DND-41 (cell line): ENCODE measurements around the gene PTPRA.
"Not testable (repeated sequence)": the region's sequence is repeated elsewhere in the genome, so short reads cannot be mapped to it uniquely, and the experiment has no call there.

Source experiments
- ATAC-seq: fragments of 200-7000 bp; cut with Tn5 transposase; 3 replicates; pipeline ENCODE4 v1.9.1; 2021; ENCODE audit warnings: low read depth; ENCODE audit not compliant: insufficient read depth
- DNase-seq: peaks from one replicate; pipeline ENCODE4 v3.0.0-alpha.2; 2020
- H2AFZ ChIP-seq: 2 replicates; pipeline ENCODE4 v1.6.0; 2012; ENCODE audit warnings: low read depth, low read length
- H3K27ac ChIP-seq: 2 replicates; pipeline ENCODE4 v1.5.1; 2012; ENCODE audit warnings: low read length, inconsistent platforms
- H3K27me3 ChIP-seq: fragments of 200-600 bp; sonication (generic); 2 replicates; pipeline ENCODE4 v1.6.0; 2012; ENCODE audit warnings: low read length, mild to moderate bottlenecking, inconsistent platforms; ENCODE audit not compliant: insufficient read depth, poor library complexity
- H3K36me3 ChIP-seq: 2 replicates; pipeline ENCODE4 v1.5.1; 2012; ENCODE audit warnings: low read length, inconsistent platforms; ENCODE audit not compliant: insufficient read depth
- H3K4me1 ChIP-seq: 2 replicates; pipeline ENCODE4 v1.5.1; 2012; ENCODE audit warnings: mild to moderate bottlenecking, low read length; ENCODE audit not compliant: insufficient read depth
- H3K4me2 ChIP-seq: 2 replicates; pipeline ENCODE4 v1.6.0; 2012; ENCODE audit warnings: mild to moderate bottlenecking, moderate library complexity, low read length, inconsistent platforms; ENCODE audit not compliant: insufficient read depth
- H3K4me3 ChIP-seq, 2 experiments: fragments of 200-600 bp in 1 of 2; shearing (Covaris generic) in 1 of 2; 2 replicates each; pipeline ENCODE4 v1.5.1; 2012 to 2016; ENCODE audit warnings: inconsistent platforms in 2 of 2, low read length in 2 of 2, mild to moderate bottlenecking in 2 of 2, low read depth in 1 of 2, moderate library complexity in 1 of 2
- H3K79me2 ChIP-seq: 2 replicates; pipeline ENCODE4 v1.6.0; 2012; ENCODE audit warnings: low read length, inconsistent platforms; ENCODE audit not compliant: insufficient read depth
- H3K9ac ChIP-seq: 2 replicates; pipeline ENCODE4 v1.6.0; 2012; ENCODE audit warnings: low read depth, mild to moderate bottlenecking, inconsistent platforms, low read length, moderate library complexity
- H3K9me3 ChIP-seq: 2 replicates; pipeline ENCODE4 v1.5.1; 2012; ENCODE audit warnings: low read length, moderate library complexity, mild to moderate bottlenecking, inconsistent platforms; ENCODE audit not compliant: insufficient read depth, severe bottlenecking
- H4K20me1 ChIP-seq: 2 replicates; pipeline ENCODE4 v1.6.0; 2012; ENCODE audit warnings: low read length; ENCODE audit not compliant: insufficient read depth
- EZH2 ChIP-seq: IDR thresholded peaks from 3 replicates; pipeline ENCODE4 v1.6.1; 2012; ENCODE audit warnings: borderline replicate concordance, low read depth, mild to moderate bottlenecking, moderate library complexity, low read length, inconsistent platforms; ENCODE audit not compliant: severe bottlenecking
- TF ChIP-seq, protein P1 (sequence below): IDR thresholded peaks from 2 replicates; pipeline ENCODE4 v1.5.1; 2012; ENCODE audit warnings: borderline replicate concordance, low read length, moderate library complexity, mild to moderate bottlenecking; ENCODE audit not compliant: poor library complexity, severe bottlenecking; ENCODE audit errors: extremely low read depth

PTPRA gene

DNA sequence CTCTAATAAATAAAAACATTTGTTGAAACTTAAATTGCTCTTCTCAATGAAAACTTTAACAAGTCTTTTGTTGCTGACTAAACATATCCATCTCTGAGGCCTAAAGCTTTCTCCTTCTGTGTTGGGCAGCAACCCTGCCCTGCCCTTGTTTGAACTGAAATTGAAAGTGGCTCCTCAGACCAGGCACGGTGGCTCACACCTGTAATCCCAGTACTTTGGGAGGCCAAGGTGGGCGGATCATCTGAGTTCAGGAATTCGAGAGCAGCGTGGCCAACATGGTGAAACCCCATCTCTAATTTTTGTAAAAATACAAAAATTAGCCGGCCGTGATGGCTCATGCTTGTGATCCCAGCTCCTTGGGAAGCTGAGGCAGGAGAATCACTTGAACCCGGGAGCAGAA lies 140.9 kb downstream of the PTPRA start:
- Histone ChIP-seq H3K9me3 (no peaks in the 10 kb centered on the region), H3K4me1 (no peaks in the 10 kb centered on the region), H4K20me1 (no peaks in the 10 kb centered on the region), H3K9ac (no peak overlapping the region), H2AFZ (no peak overlapping the region), H3K27me3 (no peaks in the 10 kb centered on the region), H3K36me3 (peaks cover 48% of the 10 kb centered on the region), H3K4me2 (no peak overlapping the region), H3K4me3 (no peak overlapping the region), H3K27ac (no peak overlapping the region), H3K79me2 (no peaks in the 10 kb centered on the region)
- ATAC-seq (no peak), DNase-seq (no peak)
- no peak for TF ChIP-seq EZH2
- TF ChIP-seq, protein P1, sequence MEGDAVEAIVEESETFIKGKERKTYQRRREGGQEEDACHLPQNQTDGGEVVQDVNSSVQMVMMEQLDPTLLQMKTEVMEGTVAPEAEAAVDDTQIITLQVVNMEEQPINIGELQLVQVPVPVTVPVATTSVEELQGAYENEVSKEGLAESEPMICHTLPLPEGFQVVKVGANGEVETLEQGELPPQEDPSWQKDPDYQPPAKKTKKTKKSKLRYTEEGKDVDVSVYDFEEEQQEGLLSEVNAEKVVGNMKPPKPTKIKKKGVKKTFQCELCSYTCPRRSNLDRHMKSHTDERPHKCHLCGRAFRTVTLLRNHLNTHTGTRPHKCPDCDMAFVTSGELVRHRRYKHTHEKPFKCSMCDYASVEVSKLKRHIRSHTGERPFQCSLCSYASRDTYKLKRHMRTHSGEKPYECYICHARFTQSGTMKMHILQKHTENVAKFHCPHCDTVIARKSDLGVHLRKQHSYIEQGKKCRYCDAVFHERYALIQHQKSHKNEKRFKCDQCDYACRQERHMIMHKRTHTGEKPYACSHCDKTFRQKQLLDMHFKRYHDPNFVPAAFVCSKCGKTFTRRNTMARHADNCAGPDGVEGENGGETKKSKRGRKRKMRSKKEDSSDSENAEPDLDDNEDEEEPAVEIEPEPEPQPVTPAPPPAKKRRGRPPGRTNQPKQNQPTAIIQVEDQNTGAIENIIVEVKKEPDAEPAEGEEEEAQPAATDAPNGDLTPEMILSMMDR: no peak

DNA sequence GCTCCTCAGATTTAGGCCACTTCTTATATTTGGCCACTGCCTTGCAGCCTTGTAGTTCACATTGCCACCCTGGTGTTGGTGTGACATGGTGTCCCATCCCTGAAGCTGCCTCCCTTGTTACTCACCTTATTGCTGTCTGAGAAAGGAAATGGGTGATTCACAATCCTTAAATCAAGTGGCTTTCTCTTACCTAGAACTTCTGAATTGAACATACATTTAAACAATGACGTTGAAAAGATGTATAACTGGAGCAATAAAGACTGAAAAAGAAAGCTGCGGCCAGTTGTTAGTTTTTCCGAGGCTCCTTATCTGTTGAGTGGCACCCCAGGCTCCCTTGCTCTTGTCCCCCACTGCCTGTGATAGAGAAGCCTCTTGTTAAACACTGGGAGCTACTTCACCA lies 141.4 kb downstream of the PTPRA start:
- Histone ChIP-seq H3K36me3 (peaks cover 46% of the 10 kb centered on the region), H3K27me3 (no peaks in the 10 kb centered on the region), H3K9ac (no peak overlapping the region), H4K20me1 (no peaks in the 10 kb centered on the region), H3K27ac (no peak overlapping the region), H3K79me2 (no peaks in the 10 kb centered on the region), H3K4me3 (no peak overlapping the region), H3K9me3 (no peaks in the 10 kb centered on the region), H3K4me2 (no peak overlapping the region), H3K4me1 (no peaks in the 10 kb centered on the region), H2AFZ (no peak overlapping the region)
- TF ChIP-seq, protein P1: no peak
- no peak for TF ChIP-seq EZH2
- DNase-seq: no peak
- no peak for ATAC-seq

DNA sequence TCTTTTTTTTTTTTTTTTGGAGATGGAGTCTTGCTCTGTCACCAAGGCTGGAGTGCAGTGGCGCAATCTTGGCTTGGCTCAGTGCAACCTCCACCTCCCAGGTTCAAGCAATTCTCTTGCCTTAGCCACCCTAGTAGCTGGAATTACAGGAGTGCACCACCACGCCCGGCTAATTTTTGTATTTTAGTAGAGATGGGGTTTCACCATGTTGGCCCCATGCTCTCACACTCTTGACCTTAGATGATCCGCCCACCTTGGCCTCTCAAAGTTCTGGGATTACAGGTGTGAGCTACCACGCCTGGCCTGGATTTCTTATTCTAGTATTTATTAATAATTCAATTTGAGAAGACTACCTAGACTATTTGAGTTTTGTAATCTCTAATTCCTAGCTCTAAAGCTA lies 142.0 kb downstream of the PTPRA start:
- not testable (repeated sequence) for H3K9ac ChIP-seq, H4K20me1 ChIP-seq, ATAC-seq, H3K4me2 ChIP-seq, H3K27ac ChIP-seq, H3K27me3 ChIP-seq, H3K4me1 ChIP-seq, DNase-seq, H3K79me2 ChIP-seq, H3K9me3 ChIP-seq, H3K4me3 ChIP-seq, H2AFZ ChIP-seq
- H3K36me3 ChIP-seq: peaks cover 47% of the 10 kb centered on the region

DNA sequence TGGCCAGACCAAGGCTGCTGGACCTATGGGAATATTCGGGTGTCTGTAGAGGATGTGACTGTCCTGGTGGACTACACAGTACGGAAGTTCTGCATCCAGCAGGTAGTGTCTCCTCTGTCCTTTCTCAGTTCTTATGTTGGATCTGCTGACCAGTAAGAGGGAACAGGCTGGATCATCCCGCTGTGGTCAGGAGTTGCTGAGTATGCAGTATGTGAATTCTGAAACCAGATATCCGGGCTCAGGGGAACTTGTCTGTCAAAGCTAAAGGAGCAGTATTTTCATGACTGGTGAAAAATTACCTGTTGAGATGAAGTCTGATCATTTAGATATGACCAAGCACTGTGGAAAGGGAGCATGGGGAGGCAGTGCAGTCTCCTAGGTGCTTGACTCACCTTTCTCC lies 148.0 kb downstream of the PTPRA start:
- no peaks in the 10 kb centered on the region for H3K27me3 ChIP-seq
- H2AFZ ChIP-seq: no peak overlapping the region
- no peaks in the 10 kb centered on the region for H3K9me3 ChIP-seq
- no peaks in the 10 kb centered on the region for H4K20me1 ChIP-seq
- H3K4me1 ChIP-seq: no peaks in the 10 kb centered on the region
- H3K4me3 ChIP-seq: no peak overlapping the region
- no peak overlapping the region for H3K27ac ChIP-seq
- H3K36me3 ChIP-seq: peaks cover 67% of the 10 kb centered on the region
- H3K79me2 ChIP-seq: no peaks in the 10 kb centered on the region
- DNase-seq (no peak), ATAC-seq (no peak)
- H3K9ac ChIP-seq: no peak overlapping the region
- TF ChIP-seq EZH2: no peak
- TF ChIP-seq, protein P1: no peak
- H3K4me2 ChIP-seq: no peak overlapping the region
